K562 (cell line): ENCODE results near the gene CHST2. TPM values are rescaled to one million over a fixed set of nuclear protein-coding genes. Genes with fewer than 3 reads are reported as not detected.
A peak's percentile ranks its signal among the peaks of the same experiment; 100 is the strongest.

Source experiments
- CC2D1A ChIP-seq: fragments of 450-650 bp; IDR thresholded peaks from 2 replicates; pipeline ENCODE4 v1.6.1; 2017; ENCODE audit warnings: mild to moderate bottlenecking
- CSDE1 ChIP-seq, 2 experiments: fragments of 450-650 bp; IDR thresholded peaks; 2 replicates each; pipeline ENCODE4 v1.6.1; 2016; ENCODE audit warnings: mild to moderate bottlenecking in 1 of 2
- HDAC2 ChIP-seq: fragments of 450-650 bp; IDR thresholded peaks from 2 replicates; pipeline ENCODE4 v1.6.1; 2016; ENCODE audit warnings: mild to moderate bottlenecking
- ILK ChIP-seq: fragments of 450-650 bp; IDR thresholded peaks from 2 replicates; pipeline ENCODE4 v1.6.1; 2016; ENCODE audit warnings: missing genetic modification characterization, low read depth, mild to moderate bottlenecking, missing compliant biosample characterization, moderate library complexity, borderline replicate concordance
- IRF2 ChIP-seq: sonication (generic); formaldehyde crosslinking; IDR thresholded peaks from 2 replicates; pipeline ENCODE4 v1.8.1; 2022; ENCODE audit warnings: mild to moderate bottlenecking, missing genetic modification reagents
- KAT7 ChIP-seq: sonication (generic); formaldehyde crosslinking; IDR thresholded peaks from 2 replicates; pipeline ENCODE4 v1.8.0; 2022; ENCODE audit warnings: missing genetic modification reagents, mild to moderate bottlenecking, borderline replicate concordance
- KLF10 ChIP-seq: fragments of 250-450 bp; sonication (Bioruptor Pico); IDR thresholded peaks from 2 replicates; pipeline ENCODE4 v1.6.1; 2021; ENCODE audit warnings: matching md5 sums
- MTF1 ChIP-seq: fragments of 250-450 bp; sonication (Bioruptor Pico); IDR thresholded peaks from 2 replicates; pipeline ENCODE4 v1.9.0; 2021; ENCODE audit warnings: moderate library complexity, mild to moderate bottlenecking, inconsistent platforms, borderline replicate concordance
- MYNN ChIP-seq, 2 experiments: sonication (generic); formaldehyde crosslinking in 1 of 2; IDR thresholded peaks; 2 replicates each; pipeline versions ENCODE4 v1.5.0 to v1.6.1; 2016 to 2020; ENCODE audit warnings: antibody characterized with exemption in 1 of 2, missing genetic modification reagents in 1 of 2
- NFIC ChIP-seq: fragments of 450-650 bp; IDR thresholded peaks from 2 replicates; pipeline ENCODE4 v1.6.1; 2017; ENCODE audit warnings: mild to moderate bottlenecking, inconsistent platforms
- RCOR1 ChIP-seq, 2 experiments: IDR thresholded peaks; 2 replicates each; pipeline ENCODE4 v1.6.1; 2012; ENCODE audit warnings: low read depth in 2 of 2, low read length in 2 of 2, borderline replicate concordance in 1 of 2, improper control_type of control experiment in 1 of 2
- SIX5 ChIP-seq, 2 experiments: IDR thresholded peaks; 2 replicates each; pipeline ENCODE4 v1.6.1; 2011; ENCODE audit warnings: low read length in 2 of 2, borderline replicate concordance in 1 of 2, low read depth in 1 of 2, mild to moderate bottlenecking in 1 of 2, moderate library complexity in 1 of 2; ENCODE audit not compliant: insufficient read depth in 1 of 2
- SLC30A9 ChIP-seq: fragments of 250-450 bp; sonication (Bioruptor Pico); IDR thresholded peaks from 2 replicates; pipeline ENCODE4 v1.8.0; 2022; ENCODE audit warnings: mild to moderate bottlenecking, moderate library complexity
- SRSF9 ChIP-seq: fragments of 200-400 bp; formaldehyde crosslinking; IDR thresholded peaks from 2 replicates; pipeline ENCODE4 v1.6.1; 2017; ENCODE audit warnings: low read depth, low read length, borderline replicate concordance
- TBL1XR1 ChIP-seq, 2 experiments: IDR thresholded peaks; 2 replicates each; pipeline ENCODE4 v1.6.1; 2012; ENCODE audit warnings: improper control_type of control experiment in 2 of 2, low read length in 2 of 2, mild to moderate bottlenecking in 1 of 2
- ZFP1 ChIP-seq: fragments of 450-650 bp; formaldehyde crosslinking; IDR thresholded peaks from 2 replicates; pipeline ENCODE4 v1.4.0; 2020; ENCODE audit warnings: mild to moderate bottlenecking, mixed read lengths
- ZNF175 ChIP-seq: fragments of 200-800 bp; sonication (Bioruptor generic); IDR thresholded peaks from 2 replicates; pipeline ENCODE4 v1.6.1; 2016; ENCODE audit warnings: low read depth, mild to moderate bottlenecking, missing genetic modification characterization, missing compliant biosample characterization
- ZNF311 ChIP-seq: fragments of 250-450 bp; sonication (Bioruptor Pico); IDR thresholded peaks from 2 replicates; pipeline ENCODE4 v1.4.0; 2020; ENCODE audit warnings: mild to moderate bottlenecking, moderate library complexity
- ZNF717 ChIP-seq: fragments of 250-450 bp; sonication (Bioruptor Pico); IDR thresholded peaks from 2 replicates; pipeline ENCODE4 v1.5.0; 2021
- ZNF76 ChIP-seq: fragments of 250-450 bp; sonication (Bioruptor Pico); IDR thresholded peaks from 2 replicates; pipeline ENCODE4 v1.4.0; 2020; ENCODE audit warnings: mild to moderate bottlenecking, moderate library complexity, borderline replicate concordance
- ZSCAN32 ChIP-seq: fragments of 450-650 bp; formaldehyde crosslinking; IDR thresholded peaks from 2 replicates; pipeline ENCODE4 v1.4.0; 2020; ENCODE audit warnings: mild to moderate bottlenecking, moderate library complexity
- polyA plus RNA-seq, 8 experiments: library from polyadenylated mRNA; depleted of rRNA in 4 of 8; stranded (reverse) in 5 of 8; unstranded in 3 of 8; fragments of >200 nt; fragmentation: Nextera tagmentation in 2 of 8; fragmentation: Illumina TruSeq in 1 of 8; extraction: Ambion mirVana in 2 of 8; extraction: Trizol in 1 of 8; gene quantifications; 2 replicates each; pipeline versions ENCODE4 v1.2.1 to v1.2.3, GENCODE V29; 2011 to 2014; ENCODE audit warnings: inconsistent platforms in 1 of 8, missing spikeins in 1 of 8
- total RNA-seq, 7 experiments: library from RNA; depleted of rRNA in 6 of 7; stranded (reverse); fragments of >200 nt in 6 of 7; fragmentation: Illumina TruSeq in 2 of 7; extraction: Trizol in 2 of 7; gene quantifications; 2 replicates each; pipeline versions ENCODE4 v1.2.1 to v1.2.3, GENCODE V29; 2011 to 2021; ENCODE audit warnings: low replicate concordance in 1 of 7
- TF ChIP-seq, protein P1 (sequence below): fragments of 450-650 bp; IDR thresholded peaks from 2 replicates; pipeline ENCODE4 v1.6.1; 2016; ENCODE audit warnings: borderline replicate concordance
- TF ChIP-seq, protein P2 (sequence below), 2 experiments: fragments of 250-450 bp in 1 of 2; fragments of 450-650 bp in 1 of 2; sonication (Bioruptor Pico) in 1 of 2; IDR thresholded peaks; 2 replicates each; pipeline versions ENCODE4 v1.6.1 to v1.8.0; 2016 to 2021; ENCODE audit warnings: mild to moderate bottlenecking in 2 of 2, moderate library complexity in 2 of 2, missing compliant biosample characterization in 1 of 2, missing genetic modification characterization in 1 of 2
- TF ChIP-seq, protein P3 (sequence below): sonication (generic); formaldehyde crosslinking; IDR thresholded peaks from 2 replicates; pipeline ENCODE4 v1.8.1; 2023; ENCODE audit warnings: mild to moderate bottlenecking, missing genetic modification reagents

Gene CHST2
- total and polyA plus RNA-seq, 9 of the 15 experiments (the other 6 are each of a cell fraction or from before 2014, with no cell fraction given), result 3.4 to 60.3 (median 13.9) TPM

DNA sequence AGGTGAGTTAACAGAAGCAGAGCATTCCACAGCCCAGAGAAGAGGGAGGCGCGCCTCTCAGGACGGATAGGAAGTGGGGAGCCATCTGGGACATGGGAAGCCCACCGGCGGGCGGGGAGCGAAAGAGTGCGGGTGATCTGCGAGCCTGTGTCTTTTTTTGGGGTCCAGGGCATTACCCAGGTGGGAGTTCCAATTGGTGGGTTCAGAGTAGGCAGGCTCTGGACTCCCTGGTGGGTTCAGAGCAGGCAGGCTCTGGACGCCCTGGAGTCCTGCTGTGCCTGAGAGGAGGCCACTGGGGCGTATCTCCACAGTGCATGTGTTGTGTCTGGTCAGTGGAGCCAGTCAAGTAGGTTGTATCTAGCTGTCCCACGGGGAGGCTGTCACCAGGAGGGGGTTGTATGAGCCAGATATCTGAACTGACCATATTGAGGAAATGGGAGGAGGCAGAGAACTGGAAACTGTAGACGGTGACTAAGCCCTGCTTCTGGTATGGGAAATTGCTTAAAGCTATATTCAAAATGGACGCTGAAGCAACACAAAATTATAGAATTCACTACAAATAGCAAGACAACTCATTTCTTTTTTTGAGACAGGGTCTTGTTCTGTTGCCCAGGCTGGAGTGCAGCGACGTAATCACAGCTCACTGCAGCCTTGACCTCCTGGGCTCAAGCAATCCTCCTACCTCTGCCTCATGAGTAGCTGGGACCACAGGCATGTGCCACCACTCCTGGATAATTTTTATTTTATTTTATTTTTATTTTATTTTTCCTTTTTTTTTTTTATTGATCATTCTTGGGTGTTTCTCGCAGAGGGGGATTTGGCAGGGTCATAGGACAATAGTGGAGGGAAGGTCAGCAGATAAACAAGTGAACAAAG, 34.5 kb upstream of the CHST2 start (continued):
- no peak for TF ChIP-seq ZSCAN32
- TF ChIP-seq NFIC, result peak; percentile 98
- peak; percentile 48; the same call in 1 of the 2 replicates for TF ChIP-seq ZNF175 (CRISPR knock-in tag)
- TF ChIP-seq, protein P1, sequence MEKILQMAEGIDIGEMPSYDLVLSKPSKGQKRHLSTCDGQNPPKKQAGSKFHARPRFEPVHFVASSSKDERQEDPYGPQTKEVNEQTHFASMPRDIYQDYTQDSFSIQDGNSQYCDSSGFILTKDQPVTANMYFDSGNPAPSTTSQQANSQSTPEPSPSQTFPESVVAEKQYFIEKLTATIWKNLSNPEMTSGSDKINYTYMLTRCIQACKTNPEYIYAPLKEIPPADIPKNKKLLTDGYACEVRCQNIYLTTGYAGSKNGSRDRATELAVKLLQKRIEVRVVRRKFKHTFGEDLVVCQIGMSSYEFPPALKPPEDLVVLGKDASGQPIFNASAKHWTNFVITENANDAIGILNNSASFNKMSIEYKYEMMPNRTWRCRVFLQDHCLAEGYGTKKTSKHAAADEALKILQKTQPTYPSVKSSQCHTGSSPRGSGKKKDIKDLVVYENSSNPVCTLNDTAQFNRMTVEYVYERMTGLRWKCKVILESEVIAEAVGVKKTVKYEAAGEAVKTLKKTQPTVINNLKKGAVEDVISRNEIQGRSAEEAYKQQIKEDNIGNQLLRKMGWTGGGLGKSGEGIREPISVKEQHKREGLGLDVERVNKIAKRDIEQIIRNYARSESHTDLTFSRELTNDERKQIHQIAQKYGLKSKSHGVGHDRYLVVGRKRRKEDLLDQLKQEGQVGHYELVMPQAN, result no peak
- peak; percentile 98 to 99 for TF ChIP-seq TBL1XR1 (IDR thresholded peaks at IDR 0.05; ENCODE audit: low read length in 2 of 2)
- TF ChIP-seq, protein P2, sequence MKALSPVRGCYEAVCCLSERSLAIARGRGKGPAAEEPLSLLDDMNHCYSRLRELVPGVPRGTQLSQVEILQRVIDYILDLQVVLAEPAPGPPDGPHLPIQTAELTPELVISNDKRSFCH (CRISPR knock-in tag; IDR thresholded peaks at IDR 0.05), result peak; percentile 51; the same call in 1 of the 2 replicates
- TF ChIP-seq, protein P2 (tag; IDR thresholded peaks at IDR 0.05), result peak; percentile 90
- TF ChIP-seq SRSF9, result no peak
- no peak for TF ChIP-seq KLF10 (CRISPR knock-in tag)
- peak; percentile 40; the same call in 1 of the 2 replicates for TF ChIP-seq KAT7 (CRISPR knock-in tag)
- no peak for TF ChIP-seq ZNF76
- no peak for TF ChIP-seq SLC30A9 (CRISPR knock-in tag)
- no peak for TF ChIP-seq ZNF717 (CRISPR knock-in tag)
- peak; percentile 68; the same call in 1 of the 2 replicates for TF ChIP-seq ZNF311
- no peak for TF ChIP-seq IRF2
- TF ChIP-seq, protein P3, sequence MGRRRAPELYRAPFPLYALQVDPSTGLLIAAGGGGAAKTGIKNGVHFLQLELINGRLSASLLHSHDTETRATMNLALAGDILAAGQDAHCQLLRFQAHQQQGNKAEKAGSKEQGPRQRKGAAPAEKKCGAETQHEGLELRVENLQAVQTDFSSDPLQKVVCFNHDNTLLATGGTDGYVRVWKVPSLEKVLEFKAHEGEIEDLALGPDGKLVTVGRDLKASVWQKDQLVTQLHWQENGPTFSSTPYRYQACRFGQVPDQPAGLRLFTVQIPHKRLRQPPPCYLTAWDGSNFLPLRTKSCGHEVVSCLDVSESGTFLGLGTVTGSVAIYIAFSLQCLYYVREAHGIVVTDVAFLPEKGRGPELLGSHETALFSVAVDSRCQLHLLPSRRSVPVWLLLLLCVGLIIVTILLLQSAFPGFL (CRISPR knock-in tag), result no peak
- 0 out of 2 replicates have a peak, but pooled peaks have one; percentile 25 for TF ChIP-seq MTF1
- peak; percentile 99 for TF ChIP-seq CC2D1A
- no peak for TF ChIP-seq SIX5 (IDR thresholded peaks at IDR 0.05; ENCODE audit: borderline replicate concordance in 1 of 2, insufficient read depth in 1 of 2, low read depth in 1 of 2, low read length in 2 of 2)
- TF ChIP-seq MYNN (IDR thresholded peaks at IDR 0.05), result peak; percentile 93
- no peak for TF ChIP-seq MYNN (CRISPR knock-in tag; IDR thresholded peaks at IDR 0.05)
- TF ChIP-seq ILK (tag), result no peak
- TF ChIP-seq ZFP1 (CRISPR knock-in tag), result 0 out of 2 replicates have a peak, but pooled peaks have one; percentile 33
- TF ChIP-seq RCOR1 (IDR thresholded peaks at IDR 0.05; ENCODE audit: borderline replicate concordance in 1 of 2, low read depth in 2 of 2, low read length in 2 of 2), result peak; percentile 88 to 89; a peak in 3 of 4 replicates
- TF ChIP-seq CSDE1 (IDR thresholded peaks at IDR 0.05), result no peak
- peak; percentile 82 for TF ChIP-seq HDAC2
